GM18867 (cell line): ENCODE measurements around the gene C2CD5.
A peak's percentile ranks its signal among the peaks of the same experiment; 100 is the strongest.
"Not testable (repeated sequence)": the region's sequence is repeated elsewhere in the genome, so short reads cannot be mapped to it uniquely, and the experiment has no call there.

Experiments used
- ATAC-seq: cut with Tn5 transposase; IDR thresholded peaks from one replicate; pipeline ENCODE4 v1.9.1; 2021; ENCODE audit warnings: mild to moderate bottlenecking, moderate library complexity; ENCODE audit not compliant: unreplicated experiment

C2CD5 gene

DNA sequence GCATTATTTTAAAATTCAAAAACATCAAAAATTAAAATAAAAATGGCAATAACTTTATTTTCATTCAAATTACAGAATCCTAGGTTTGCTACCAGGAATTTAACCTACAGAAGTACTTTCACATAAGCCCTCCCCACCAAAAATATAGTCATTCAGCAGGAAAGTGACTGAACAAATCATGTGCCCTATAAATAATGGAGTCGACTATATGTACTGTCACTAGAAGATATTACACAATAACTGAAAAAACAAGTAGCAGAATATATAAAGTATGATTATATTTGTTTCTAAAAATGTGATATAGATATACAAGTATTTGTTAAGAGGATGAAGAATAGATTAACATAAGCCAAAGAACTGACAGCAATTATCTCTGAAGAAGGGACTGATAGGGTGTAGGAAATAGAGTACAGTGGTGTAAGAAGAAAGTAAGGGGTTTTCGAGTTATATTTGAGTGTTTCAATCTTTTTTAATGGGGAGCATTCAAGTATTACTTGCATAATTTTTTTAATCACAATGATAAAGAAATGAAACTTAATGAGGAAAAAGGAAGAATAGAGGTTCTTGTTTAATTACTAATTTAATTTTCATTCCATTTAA, 7.9 kb downstream of the C2CD5 start:
- ATAC-seq = no peak

GRCh38 chr12:22535478-22535877, 8.9 kb downstream of the C2CD5 start:
- ATAC-seq = no peak

DNA sequence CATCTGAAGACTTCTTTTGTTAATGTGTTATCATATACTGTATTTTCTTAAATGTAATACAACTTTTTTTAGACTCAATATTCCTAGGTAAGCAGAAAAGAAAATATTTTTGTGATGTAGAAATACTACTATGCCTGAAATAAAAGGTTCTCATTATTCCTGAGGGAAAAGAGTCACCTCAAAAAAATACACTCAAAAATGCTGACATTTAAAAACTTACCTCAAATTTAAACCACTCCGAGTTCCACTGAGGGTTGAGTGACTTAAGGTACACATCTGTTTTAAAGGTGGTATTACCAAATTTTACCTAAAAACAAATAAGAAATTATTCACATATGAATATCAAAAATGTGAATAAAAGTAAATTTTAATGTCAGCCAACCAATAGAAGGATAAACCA, 9.3 kb downstream of the C2CD5 start:
- no peak for ATAC-seq

- ATAC-seq = peak; percentile 94
Measured at GRCh38 chr12:22533155-22533554, 11.2 kb downstream of the C2CD5 start.

DNA sequence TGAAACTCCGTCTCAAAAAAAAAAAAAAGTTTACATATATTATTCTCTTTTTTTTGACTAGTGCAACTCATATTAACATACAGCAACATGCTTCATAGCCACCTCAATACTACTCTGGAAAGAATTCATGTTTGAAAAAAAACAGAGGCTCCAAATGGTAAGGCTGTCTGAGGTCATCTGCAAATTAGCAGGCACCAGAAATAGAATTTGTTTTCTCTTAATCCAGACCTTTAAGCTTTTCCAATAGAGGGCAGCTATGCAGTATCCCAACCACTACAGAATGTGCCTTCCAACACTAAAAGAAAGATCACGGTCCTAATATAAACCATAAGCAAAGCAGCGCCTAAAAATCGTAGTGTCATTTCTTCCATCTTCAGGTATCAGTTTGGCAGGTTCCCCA, 12.0 kb downstream of the C2CD5 start:
- ATAC-seq = no peak

- no peak for ATAC-seq
Measured at GRCh38 chr12:22531205-22531604, 13.1 kb downstream of the C2CD5 start.

DNA sequence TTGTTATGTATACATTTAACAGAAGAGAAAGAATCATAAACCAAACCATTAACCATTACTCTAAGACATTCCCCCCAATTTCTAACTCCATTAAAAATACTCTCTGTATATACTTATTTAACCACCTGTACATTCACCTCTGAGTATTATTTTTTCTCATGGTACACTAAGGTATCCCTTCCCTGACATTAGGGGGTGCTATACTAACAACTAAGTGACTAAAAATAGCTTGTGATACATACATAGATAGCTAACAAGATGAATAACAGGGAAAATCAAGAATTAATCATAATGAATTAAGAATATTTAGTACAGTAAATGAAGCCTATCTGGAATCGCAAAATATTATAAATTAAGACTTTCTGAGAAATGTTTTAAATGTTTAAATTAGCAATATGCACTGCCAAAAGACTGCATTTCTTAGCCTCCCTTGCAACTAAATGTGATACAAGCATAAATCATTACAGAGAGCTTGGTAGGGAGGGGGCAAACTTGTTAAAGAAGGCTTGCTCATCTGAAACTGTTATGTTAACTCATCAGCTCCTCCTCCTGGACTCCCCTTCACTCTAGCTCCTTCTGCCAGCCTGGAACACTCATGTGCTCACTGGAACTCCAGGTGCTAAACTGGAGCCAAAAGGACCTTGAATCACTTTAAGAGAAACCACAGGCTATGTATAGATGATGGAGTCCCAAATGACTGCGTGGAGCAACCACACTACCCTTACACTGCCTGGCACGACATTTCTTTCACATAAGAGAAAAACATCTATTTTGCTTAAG, 14.9 kb downstream of the C2CD5 start:
- peak; percentile 72 for ATAC-seq

GRCh38 chr12:22527999-22528398, 16.3 kb downstream of the C2CD5 start:
- ATAC-seq = no peak

GRCh38 chr12:22526836-22527235, 17.5 kb downstream of the C2CD5 start:
- no peak for ATAC-seq

- no peak for ATAC-seq
Measured at GRCh38 chr12:22525426-22525825, 18.9 kb downstream of the C2CD5 start.

- no peak for ATAC-seq
Measured at GRCh38 chr12:22518998-22519397, 25.3 kb downstream of the C2CD5 start.

- no peak for ATAC-seq
Measured at GRCh38 chr12:22518060-22518719, 26.2 kb downstream of the C2CD5 start.

- ATAC-seq = no peak
Measured at GRCh38 chr12:22514875-22515274, 29.5 kb downstream of the C2CD5 start.

GRCh38 chr12:22505826-22506225, 38.5 kb downstream of the C2CD5 start:
- ATAC-seq = no peak

GRCh38 chr12:22500100-22500499, 44.2 kb downstream of the C2CD5 start:
- no peak for ATAC-seq

DNA sequence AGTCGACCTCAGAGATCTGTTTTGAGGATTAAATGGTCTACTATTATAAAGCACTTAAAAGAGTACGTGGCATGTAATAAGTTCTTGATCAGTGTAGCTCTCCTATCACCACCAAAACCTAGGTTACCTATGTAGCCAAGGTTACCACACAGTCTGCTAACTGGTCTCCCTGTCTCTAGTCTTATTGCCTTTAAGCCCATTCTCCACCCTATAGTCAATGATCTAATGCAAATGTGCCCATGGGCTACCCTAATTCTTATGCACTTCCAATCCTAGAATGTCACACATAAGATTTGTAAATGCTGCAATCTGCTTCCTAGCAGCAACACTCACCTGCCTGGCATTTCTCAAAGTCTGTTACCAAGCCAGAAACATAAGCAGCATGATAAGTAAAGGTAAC, 44.9 kb downstream of the C2CD5 start:
- ATAC-seq = no peak

- ATAC-seq = no peak
Measured at GRCh38 chr12:22494319-22494718, 50.0 kb downstream of the C2CD5 start.

- no peak for ATAC-seq
Measured at GRCh38 chr12:22491034-22491433, 53.3 kb downstream of the C2CD5 start.

DNA sequence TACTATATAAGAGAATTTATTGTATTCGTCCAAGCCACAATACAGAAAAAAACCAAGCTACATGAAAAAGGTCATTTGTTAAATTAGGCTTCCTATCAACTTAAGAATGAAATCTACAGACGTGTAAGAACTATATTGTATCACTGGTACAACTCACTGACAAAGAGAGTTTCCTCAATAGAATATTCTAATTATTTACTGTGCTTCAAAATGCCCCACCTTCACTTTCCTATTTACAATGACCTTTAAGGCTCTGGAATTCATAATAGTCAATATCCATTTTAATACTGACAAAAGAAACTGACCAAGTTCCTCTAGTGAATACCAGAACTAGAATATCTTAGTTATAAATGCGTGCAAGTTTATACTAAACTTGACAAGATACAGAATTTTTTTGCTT, 55.9 kb downstream of the C2CD5 start:
- no peak for ATAC-seq

DNA sequence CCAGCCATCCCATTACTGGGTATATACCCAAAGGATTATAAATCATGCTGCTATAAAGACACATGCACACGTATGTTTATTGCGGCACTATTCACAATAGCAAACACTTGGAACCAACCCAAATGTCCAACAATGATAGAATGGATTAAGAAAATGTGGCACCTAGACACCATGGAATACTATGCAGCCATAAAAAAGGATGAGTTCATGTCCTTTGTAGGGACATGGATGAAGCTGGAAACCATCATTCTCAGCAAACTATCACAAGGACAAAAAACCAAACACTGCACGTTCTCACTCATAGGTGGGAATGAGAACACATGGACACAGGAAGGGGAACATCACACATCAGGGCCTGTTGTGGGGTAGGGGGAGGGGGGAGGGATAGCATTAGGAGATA, 56.7 kb downstream of the C2CD5 start:
- not testable (repeated sequence) for ATAC-seq

DNA sequence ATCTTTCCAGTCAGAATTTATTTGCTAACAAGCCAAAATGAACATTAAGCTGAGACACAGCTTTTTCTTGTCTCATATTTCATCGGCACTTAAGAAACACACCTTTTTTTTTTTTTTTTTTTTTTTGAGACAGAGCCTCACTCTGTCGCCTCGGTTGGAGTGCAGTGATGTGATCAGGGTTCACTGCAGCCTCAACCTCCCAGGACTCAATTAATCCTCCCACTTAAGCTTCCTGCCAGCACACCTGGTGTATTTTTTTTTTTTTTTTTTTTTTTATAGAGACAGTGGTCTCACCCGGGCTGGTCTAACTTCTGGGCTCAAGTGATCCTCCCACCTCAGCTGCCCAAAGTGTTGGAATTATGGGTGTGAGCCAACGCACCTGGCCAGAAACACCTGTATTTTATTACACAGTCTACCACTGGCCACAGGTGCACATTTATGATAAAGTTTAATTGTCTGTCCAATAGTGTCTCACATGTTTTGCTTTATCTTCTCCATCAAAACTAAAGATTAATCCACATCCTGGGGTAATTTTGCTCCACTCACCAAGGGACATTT, 62.7 kb downstream of the C2CD5 start:
- ATAC-seq = no peak

DNA sequence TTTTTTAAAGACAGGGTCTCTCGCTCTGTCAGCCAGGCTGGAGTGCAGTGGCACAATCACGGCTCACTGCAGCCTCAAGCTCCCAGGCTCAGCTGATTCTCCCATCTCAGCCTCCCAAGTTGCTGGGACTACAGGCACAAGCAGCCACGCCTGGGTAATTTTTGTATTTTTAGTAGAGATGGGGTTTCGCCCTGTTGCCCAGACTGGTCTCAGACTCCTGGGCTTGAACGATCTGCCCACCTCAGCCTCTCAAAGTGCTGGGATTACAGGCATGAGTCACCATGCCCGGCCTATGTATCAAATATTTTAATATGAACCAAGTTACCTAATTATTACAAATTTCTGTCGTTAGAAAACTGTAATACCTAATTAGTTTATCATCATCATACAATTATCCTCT, 63.5 kb downstream of the C2CD5 start:
- ATAC-seq = not testable (repeated sequence)
